ENCODE results near the gene CXXC4.

DNA sequence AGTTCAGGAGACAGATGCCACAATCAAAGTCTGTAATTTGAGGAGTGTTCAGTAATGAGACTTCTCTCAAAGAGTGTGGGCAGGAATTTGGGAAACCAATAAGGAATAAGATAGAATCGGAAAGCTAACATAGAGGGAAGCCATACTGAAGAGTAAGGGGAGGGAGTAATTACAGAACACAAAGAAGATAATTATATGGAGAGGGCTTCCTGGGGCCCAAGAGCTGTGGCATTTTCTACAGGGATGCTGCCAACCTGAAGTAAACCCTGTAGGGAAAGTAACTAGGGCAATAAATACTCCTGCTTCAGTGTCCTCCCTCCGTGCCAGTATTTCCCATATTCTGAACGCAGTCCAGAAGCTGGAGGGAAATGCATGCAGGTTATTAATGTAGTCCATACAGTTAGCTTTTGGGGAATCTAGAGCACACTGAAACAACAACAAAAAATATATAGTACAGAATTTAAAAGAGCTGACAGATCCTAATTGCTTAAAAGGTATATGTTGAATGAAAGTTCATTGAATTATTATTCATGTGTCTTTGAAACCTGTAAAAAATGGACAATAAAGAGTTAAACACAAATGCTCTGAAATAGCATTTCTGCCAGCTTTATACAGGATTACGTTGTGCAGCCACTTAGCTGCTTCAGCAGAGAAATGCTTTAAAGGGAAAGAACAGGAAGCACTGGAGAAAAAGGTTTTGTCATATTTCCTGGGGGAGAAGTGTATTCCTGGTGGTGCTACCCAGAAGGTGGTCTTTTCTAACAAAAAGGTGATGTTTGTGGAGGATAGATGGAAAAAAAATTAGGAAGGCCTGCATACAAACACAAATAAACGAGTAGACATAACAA is 48.0 kb downstream of the CXXC4 start:
- TF ChIP-seq, protein P1, sequence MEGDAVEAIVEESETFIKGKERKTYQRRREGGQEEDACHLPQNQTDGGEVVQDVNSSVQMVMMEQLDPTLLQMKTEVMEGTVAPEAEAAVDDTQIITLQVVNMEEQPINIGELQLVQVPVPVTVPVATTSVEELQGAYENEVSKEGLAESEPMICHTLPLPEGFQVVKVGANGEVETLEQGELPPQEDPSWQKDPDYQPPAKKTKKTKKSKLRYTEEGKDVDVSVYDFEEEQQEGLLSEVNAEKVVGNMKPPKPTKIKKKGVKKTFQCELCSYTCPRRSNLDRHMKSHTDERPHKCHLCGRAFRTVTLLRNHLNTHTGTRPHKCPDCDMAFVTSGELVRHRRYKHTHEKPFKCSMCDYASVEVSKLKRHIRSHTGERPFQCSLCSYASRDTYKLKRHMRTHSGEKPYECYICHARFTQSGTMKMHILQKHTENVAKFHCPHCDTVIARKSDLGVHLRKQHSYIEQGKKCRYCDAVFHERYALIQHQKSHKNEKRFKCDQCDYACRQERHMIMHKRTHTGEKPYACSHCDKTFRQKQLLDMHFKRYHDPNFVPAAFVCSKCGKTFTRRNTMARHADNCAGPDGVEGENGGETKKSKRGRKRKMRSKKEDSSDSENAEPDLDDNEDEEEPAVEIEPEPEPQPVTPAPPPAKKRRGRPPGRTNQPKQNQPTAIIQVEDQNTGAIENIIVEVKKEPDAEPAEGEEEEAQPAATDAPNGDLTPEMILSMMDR (IDR thresholded peaks at IDR 0.05; ENCODE audit: low read depth, low read length): no peak
- TF ChIP-seq EZH2phosphoT487 (IDR thresholded peaks at IDR 0.05; ENCODE audit: low read depth): no peak
